ENCODE measurements around the gene SMDT1. TPM values are rescaled to one million over a fixed set of nuclear protein-coding genes. Genes with fewer than 3 reads are reported as not detected.

SMDT1 gene
- total RNA-seq, 2 donors from 2014 or later: 34.7 to 66.2 TPM

Other genes starting within 250 kb of the SMDT1 start
- 100 to 1,000 TPM; 126 to 162 TPM for gene SREBF2, start 246.6 kb upstream of the SMDT1 start, total RNA-seq
- gene SHISA8, start 164.6 kb upstream of the SMDT1 start, total RNA-seq: 1 to 10 TPM in 1 of 2 donors, not detected in 1; 2.8 TPM
- gene TNFRSF13C, start 152.9 kb upstream of the SMDT1 start, total RNA-seq: 1 to 10 TPM; 2.7 to 7.7 TPM
- 10 to 100 TPM; 62.3 to 90.5 TPM for gene CENPM, start 132.5 kb upstream of the SMDT1 start, total RNA-seq
- 1 to 10 TPM; 2.1 to 4.1 TPM for gene SEPTIN3, start 110.3 kb upstream of the SMDT1 start, total RNA-seq
- gene WBP2NL, start 80.9 kb upstream of the SMDT1 start, total RNA-seq: 1 to 10 TPM in 1 of 2 donors, under 1 TPM in 1; 0.50 to 2.1 TPM
- 10 to 100 TPM; 30.7 to 34.8 TPM for gene NAGA, start 8.9 kb upstream of the SMDT1 start, total RNA-seq
- 1 to 10 TPM; 2.5 to 3.4 TPM for gene PHETA2, start 5.5 kb upstream of the SMDT1 start, total RNA-seq
- 10 to 100 TPM; 59.1 to 81.7 TPM for gene NDUFA6, start 11.1 kb downstream of the SMDT1 start, total RNA-seq
- gene CYP2D6, start 51.1 kb downstream of the SMDT1 start, total RNA-seq: 1 to 10 TPM; 5.5 to 6.3 TPM
- 10 to 100 TPM; 61.2 to 72.5 TPM for gene TCF20, start 191.0 kb downstream of the SMDT1 start, total RNA-seq

Measured in activated T-helper 17 cell treated with anti-CD3 and anti-CD28 coated beads, Interleukin-2, amount 50 U/mL, for 72 hours (primary cell).